GM21825 (cell line): ENCODE measurements around the gene CLK1.
"Not testable (repeated sequence)": the region's sequence is repeated elsewhere in the genome, so short reads cannot be mapped to it uniquely, and the experiment has no call there.

Experiments
- ATAC-seq: cut with Tn5 transposase; IDR thresholded peaks from one replicate; pipeline ENCODE4 v1.9.1; 2021; ENCODE audit warnings: mild to moderate bottlenecking, moderate library complexity; ENCODE audit not compliant: unreplicated experiment

Gene CLK1

GRCh38 chr2:200851398-200852248 lies 12.8 kb downstream of the CLK1 start:
- no peak for ATAC-seq

GRCh38 chr2:200850512-200851256 lies 13.8 kb downstream of the CLK1 start:
- ATAC-seq: no peak

- no peak for ATAC-seq
Observed at GRCh38 chr2:200847939-200848338, 16.5 kb downstream of the CLK1 start.

- no peak for ATAC-seq
Observed at GRCh38 chr2:200847269-200847668, 17.2 kb downstream of the CLK1 start.

GRCh38 chr2:200845669-200846325 lies 18.7 kb downstream of the CLK1 start:
- ATAC-seq: no peak

- ATAC-seq: no peak
Observed at GRCh38 chr2:200845194-200845593, 19.3 kb downstream of the CLK1 start.

- no peak for ATAC-seq
Observed at GRCh38 chr2:200843993-200844948, 20.2 kb downstream of the CLK1 start.

GRCh38 chr2:200839513-200839912 lies 24.9 kb downstream of the CLK1 start:
- no peak for ATAC-seq

- ATAC-seq: no peak
Observed at GRCh38 chr2:200834701-200835100, 29.8 kb downstream of the CLK1 start.

- ATAC-seq: no peak
Observed at GRCh38 chr2:200829258-200829655, 35.2 kb downstream of the CLK1 start.

- no peak for ATAC-seq
Observed at GRCh38 chr2:200828572-200829257, 35.7 kb downstream of the CLK1 start.

GRCh38 chr2:200828104-200828503 lies 36.4 kb downstream of the CLK1 start:
- no peak for ATAC-seq

- no peak for ATAC-seq
Observed at GRCh38 chr2:200821686-200822245, 42.7 kb downstream of the CLK1 start.

- no peak for ATAC-seq
Observed at GRCh38 chr2:200820573-200821234, 43.8 kb downstream of the CLK1 start.

GRCh38 chr2:200818732-200819131 lies 45.7 kb downstream of the CLK1 start:
- not testable (repeated sequence) for ATAC-seq

- ATAC-seq: no peak
Observed at GRCh38 chr2:200814917-200815316, 49.5 kb downstream of the CLK1 start.

- ATAC-seq: no peak
Observed at GRCh38 chr2:200814276-200814815, 50.1 kb downstream of the CLK1 start.

GRCh38 chr2:200812122-200813022 lies 52.1 kb downstream of the CLK1 start:
- peak; percentile 51 for ATAC-seq
